ENCODE data around the gene AMHR2. TPM values are rescaled to one million over a fixed set of nuclear protein-coding genes. Genes with fewer than 3 reads are reported as not detected.
"Not testable (repeated sequence)": the region's sequence is repeated elsewhere in the genome, so short reads cannot be mapped to it uniquely, and the experiment has no call there.

Gene AMHR2
- total and polyA plus RNA-seq, 2 donors = 0.18 TPM; not detected in 1

- Histone ChIP-seq H3K27ac (ENCODE audit: low read depth) (no peak overlapping the region), H3K4me1 (ENCODE audit: insufficient read depth) (no peaks in the 10 kb centered on the region), H3K4me3 (ENCODE audit: low read depth, low read length) (no peak overlapping the region), H3K36me3 (ENCODE audit: insufficient read depth) (no peaks in the 10 kb centered on the region)
- no peak for DNase-seq (ENCODE audit: extremely low spot score)
- 78% methylated on average over 9 of the region's 9 CpGs for WGBS
Observed at GRCh38 chr12:53424626-53425514, 1.2 kb downstream of the AMHR2 start.

GRCh38 chr12:53425515-53426150, 2.0 kb downstream of the AMHR2 start:
- H3K27ac ChIP-seq (ENCODE audit: low read depth) = no peak overlapping the region
- 71% methylated on average over 11 of the region's 11 CpGs for WGBS

GRCh38 chr12:53427905-53428594, 4.4 kb downstream of the AMHR2 start:
- no peaks in the 10 kb centered on the region for H3K36me3 ChIP-seq (ENCODE audit: insufficient read depth)
- no peak for DNase-seq (ENCODE audit: extremely low spot score)
- H3K4me3 ChIP-seq (ENCODE audit: low read depth, low read length) = no peak overlapping the region
- no peaks in the 10 kb centered on the region for H3K4me1 ChIP-seq (ENCODE audit: insufficient read depth)
- H3K27ac ChIP-seq (ENCODE audit: low read depth) = no peak overlapping the region
- WGBS = 78% methylated on average over 7 of the region's 7 CpGs

More at GRCh38 chr12:53425515-53426150, 2.0 kb downstream of the AMHR2 start:
- no peak overlapping the region for H3K4me3 ChIP-seq (ENCODE audit: low read depth, low read length)
- H3K4me1 ChIP-seq (ENCODE audit: insufficient read depth) = no peaks in the 10 kb centered on the region
- H3K36me3 ChIP-seq (ENCODE audit: insufficient read depth) = no peaks in the 10 kb centered on the region
- no peak for DNase-seq (ENCODE audit: extremely low spot score)

- Histone ChIP-seq H3K36me3 (ENCODE audit: insufficient read depth) (no peaks in the 10 kb centered on the region), H3K27ac (ENCODE audit: low read depth) (no peak overlapping the region), H3K4me3 (ENCODE audit: low read depth, low read length) (no peak overlapping the region), H3K4me1 (ENCODE audit: insufficient read depth) (no peaks in the 10 kb centered on the region)
- WGBS = 93% methylated on average over 7 of the region's 7 CpGs
- no peak for DNase-seq (ENCODE audit: extremely low spot score)
Observed at GRCh38 chr12:53428741-53429140, 5.1 kb downstream of the AMHR2 start.

GRCh38 chr12:53430116-53430515, 6.5 kb downstream of the AMHR2 start:
- 85% methylated on average over 5 of the region's 5 CpGs for WGBS
- no peak for DNase-seq (ENCODE audit: extremely low spot score)

GRCh38 chr12:53431187-53431586, 7.5 kb downstream of the AMHR2 start:
- Histone ChIP-seq H3K36me3 (ENCODE audit: insufficient read depth) (no peaks in the 10 kb centered on the region), H3K4me3 (ENCODE audit: low read depth, low read length) (no peak overlapping the region), H3K4me1 (ENCODE audit: insufficient read depth) (no peaks in the 10 kb centered on the region), H3K27ac (ENCODE audit: low read depth) (no peak overlapping the region)
- no peak for DNase-seq (ENCODE audit: extremely low spot score)
- WGBS = 81% methylated on average over 7 of the region's 7 CpGs

More at GRCh38 chr12:53430116-53430515, 6.5 kb downstream of the AMHR2 start:
- H3K27ac ChIP-seq (ENCODE audit: low read depth) = no peak overlapping the region
- H3K36me3 ChIP-seq (ENCODE audit: insufficient read depth) = no peaks in the 10 kb centered on the region
- H3K4me3 ChIP-seq (ENCODE audit: low read depth, low read length) = no peak overlapping the region
- H3K4me1 ChIP-seq (ENCODE audit: insufficient read depth) = no peaks in the 10 kb centered on the region

GRCh38 chr12:53435326-53435725, 11.7 kb downstream of the AMHR2 start:
- H3K27ac ChIP-seq (ENCODE audit: low read depth); DNase-seq (ENCODE audit: extremely low spot score); H3K4me1 ChIP-seq (ENCODE audit: insufficient read depth); H3K36me3 ChIP-seq (ENCODE audit: insufficient read depth); H3K4me3 ChIP-seq (ENCODE audit: low read depth, low read length): not testable (repeated sequence)
- 97% methylated on average over 9 of the region's 9 CpGs for WGBS

- not testable (repeated sequence) for H3K4me1 ChIP-seq (ENCODE audit: insufficient read depth); H3K27ac ChIP-seq (ENCODE audit: low read depth); H3K4me3 ChIP-seq (ENCODE audit: low read depth, low read length); H3K36me3 ChIP-seq (ENCODE audit: insufficient read depth); DNase-seq (ENCODE audit: extremely low spot score)
Observed at GRCh38 chr12:53439582-53439981, 15.9 kb downstream of the AMHR2 start.

GRCh38 chr12:53441040-53441833, 17.6 kb downstream of the AMHR2 start, which contains the start of gene PRR13:
Gene PRR13 (plus strand): TSS chr12:53441734. CDS start chr12:53442715, 981 bp downstream.
- H3K4me1 ChIP-seq (ENCODE audit: insufficient read depth) = peaks cover 2% of the 10 kb centered on the region

GRCh38 chr12:53443955-53444354, 20.3 kb downstream of the AMHR2 start:
- Histone ChIP-seq H3K27ac (ENCODE audit: low read depth) (no peak overlapping the region), H3K4me1 (ENCODE audit: insufficient read depth) (peaks cover 2% of the 10 kb centered on the region), H3K4me3 (ENCODE audit: low read depth, low read length) (no peak overlapping the region), H3K36me3 (ENCODE audit: insufficient read depth) (no peaks in the 10 kb centered on the region)
- no peak for DNase-seq (ENCODE audit: extremely low spot score)
- 95% methylated on average over 4 of the region's 4 CpGs for WGBS

More at GRCh38 chr12:53441040-53441833, 17.6 kb downstream of the AMHR2 start, which contains the start of gene PRR13:
- Histone ChIP-seq H3K27ac (ENCODE audit: low read depth) (peak within 1 kb of the TSS; percentile 79), H3K4me3 (ENCODE audit: low read depth, low read length) (peak within 1 kb of the TSS; percentile 78), H3K36me3 (ENCODE audit: insufficient read depth) (no peaks in the 10 kb centered on the region)
- peak; percentile 98 for DNase-seq (ENCODE audit: extremely low spot score)
- 1% methylated on average over 31 of the region's 31 CpGs for WGBS

GRCh38 chr12:53444593-53445325, 21.1 kb downstream of the AMHR2 start:
- not testable (repeated sequence) for DNase-seq (ENCODE audit: extremely low spot score); H3K27ac ChIP-seq (ENCODE audit: low read depth); H3K4me3 ChIP-seq (ENCODE audit: low read depth, low read length); H3K36me3 ChIP-seq (ENCODE audit: insufficient read depth); H3K4me1 ChIP-seq (ENCODE audit: insufficient read depth)
- 89% methylated on average over 11 of the region's 11 CpGs for WGBS

GRCh38 chr12:53450936-53451335, 27.3 kb downstream of the AMHR2 start:
- Histone ChIP-seq H3K4me3 (ENCODE audit: low read depth, low read length) (no peak overlapping the region), H3K27ac (ENCODE audit: low read depth) (no peak overlapping the region), H3K36me3 (ENCODE audit: insufficient read depth) (peaks cover 2% of the 10 kb centered on the region), H3K4me1 (ENCODE audit: insufficient read depth) (no peaks in the 10 kb centered on the region)
- DNase-seq (ENCODE audit: extremely low spot score) = no peak
- WGBS = 90% methylated on average over 7 of the region's 7 CpGs

Measured in urinary bladder (tissue), 4 donors.